Measurements from ENCODE around the gene MAP3K3.

MAP3K3 gene

DNA sequence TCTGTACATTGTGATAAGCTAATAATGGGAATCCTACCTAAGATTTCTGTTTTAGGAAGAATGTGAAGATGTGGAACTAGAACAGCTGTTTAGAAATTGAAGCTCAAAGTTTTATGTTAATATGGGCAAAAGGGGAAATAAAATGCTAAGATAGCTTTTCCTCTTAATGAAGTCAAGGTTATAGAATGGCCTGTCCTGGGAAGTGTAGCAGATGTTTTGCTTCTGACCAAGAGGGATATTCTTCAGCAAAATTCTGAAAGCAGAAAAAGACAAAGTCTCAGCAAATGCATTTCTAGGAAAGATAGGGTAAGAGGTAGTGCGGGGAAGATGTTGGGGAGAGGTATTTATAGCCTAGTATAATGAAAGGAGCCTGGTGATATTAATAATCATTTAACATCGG is 13.1 kb downstream of the MAP3K3 start:
- H3K79me2 ChIP-seq (ENCODE audit: control insufficient read depth, insufficient read depth, low read length, unreplicated experiment), result peaks cover 13% of the 10 kb centered on the region

GRCh38 chr17:63635787-63636186 is 13.6 kb downstream of the MAP3K3 start:
- H3K27me3 ChIP-seq (ENCODE audit: insufficient read depth, low read length), result no peaks in the 10 kb centered on the region
- no peaks in the 10 kb centered on the region for H3K4me1 ChIP-seq (ENCODE audit: control insufficient read depth, insufficient read depth, low read length, unreplicated experiment)
- no peak overlapping the region for H3K27ac ChIP-seq (ENCODE audit: low read depth, low read length)
- H3K4me3 ChIP-seq (ENCODE audit: low read depth, low read length), result no peak overlapping the region
- H3K36me3 ChIP-seq (ENCODE audit: insufficient read depth, low read length), result peaks cover 7% of the 10 kb centered on the region
- no peak overlapping the region for H2AFZ ChIP-seq (ENCODE audit: low read length, unreplicated experiment)
- peaks cover 13% of the 10 kb centered on the region for H3K79me2 ChIP-seq (ENCODE audit: control insufficient read depth, insufficient read depth, low read length, unreplicated experiment)

More for the DNA sequence above, 13.1 kb downstream of the MAP3K3 start:
- Histone ChIP-seq H2AFZ (ENCODE audit: low read length, unreplicated experiment) (no peak overlapping the region), H3K27ac (ENCODE audit: low read depth, low read length) (no peak overlapping the region), H3K4me1 (ENCODE audit: control insufficient read depth, insufficient read depth, low read length, unreplicated experiment) (no peaks in the 10 kb centered on the region), H3K27me3 (ENCODE audit: insufficient read depth, low read length) (no peaks in the 10 kb centered on the region), H3K36me3 (ENCODE audit: insufficient read depth, low read length) (peaks cover 7% of the 10 kb centered on the region), H3K4me3 (ENCODE audit: low read depth, low read length) (no peak overlapping the region)

DNA sequence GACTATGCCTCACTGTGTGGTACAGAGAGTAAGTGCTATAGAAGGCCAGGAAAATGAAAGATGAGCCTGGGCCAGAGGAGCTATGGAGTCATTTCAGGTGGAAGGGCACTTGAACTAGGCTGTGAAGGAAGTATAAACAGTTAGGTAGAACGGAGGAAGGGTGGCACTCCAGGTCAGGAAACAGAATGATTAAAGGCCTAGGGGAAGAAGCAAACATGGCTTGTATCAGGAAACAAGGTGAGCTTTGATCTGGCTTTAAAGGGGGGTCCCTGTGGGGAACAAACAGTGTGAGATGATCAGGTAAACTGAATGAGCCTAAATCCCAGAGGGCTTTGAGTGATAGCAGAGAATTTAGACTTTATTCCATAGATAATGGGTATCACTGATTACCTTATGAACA is 16.9 kb downstream of the MAP3K3 start:
- Histone ChIP-seq H3K4me3 (ENCODE audit: low read depth, low read length) (no peak overlapping the region), H3K4me1 (ENCODE audit: control insufficient read depth, insufficient read depth, low read length, unreplicated experiment) (no peaks in the 10 kb centered on the region), H2AFZ (ENCODE audit: low read length, unreplicated experiment) (no peak overlapping the region), H3K36me3 (ENCODE audit: insufficient read depth, low read length) (peaks cover 7% of the 10 kb centered on the region), H3K27ac (ENCODE audit: low read depth, low read length) (no peak overlapping the region), H3K79me2 (ENCODE audit: control insufficient read depth, insufficient read depth, low read length, unreplicated experiment) (no peaks in the 10 kb centered on the region), H3K27me3 (ENCODE audit: insufficient read depth, low read length) (no peaks in the 10 kb centered on the region)

DNA sequence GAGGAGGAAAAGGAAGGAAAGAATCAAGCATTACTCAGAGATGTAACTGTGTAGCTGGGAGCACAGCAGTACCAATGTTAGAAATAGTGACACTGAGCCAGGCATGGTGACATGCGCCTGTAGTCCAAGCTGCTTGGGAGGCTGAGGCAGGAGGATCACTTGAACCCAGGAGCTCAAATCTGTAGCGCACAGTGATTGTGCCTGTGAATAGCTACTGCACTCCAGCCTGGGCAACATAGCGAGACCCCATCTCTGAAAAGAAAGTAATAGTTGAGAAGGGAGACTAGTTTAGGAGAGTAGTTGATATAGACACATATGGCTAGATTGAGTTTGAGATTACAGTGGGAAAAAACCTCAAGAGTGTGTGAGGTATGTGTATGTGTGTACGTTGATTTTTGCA is 17.8 kb downstream of the MAP3K3 start:
- Histone ChIP-seq H2AFZ (ENCODE audit: low read length, unreplicated experiment) (no peak overlapping the region), H3K79me2 (ENCODE audit: control insufficient read depth, insufficient read depth, low read length, unreplicated experiment) (no peaks in the 10 kb centered on the region), H3K4me3 (ENCODE audit: low read depth, low read length) (no peak overlapping the region), H3K27ac (ENCODE audit: low read depth, low read length) (no peak overlapping the region), H3K4me1 (ENCODE audit: control insufficient read depth, insufficient read depth, low read length, unreplicated experiment) (no peaks in the 10 kb centered on the region), H3K27me3 (ENCODE audit: insufficient read depth, low read length) (no peaks in the 10 kb centered on the region), H3K36me3 (ENCODE audit: insufficient read depth, low read length) (peaks cover 7% of the 10 kb centered on the region)

- H3K79me2 ChIP-seq (ENCODE audit: control insufficient read depth, insufficient read depth, low read length, unreplicated experiment), result no peaks in the 10 kb centered on the region
- no peaks in the 10 kb centered on the region for H3K27me3 ChIP-seq (ENCODE audit: insufficient read depth, low read length)
- H2AFZ ChIP-seq (ENCODE audit: low read length, unreplicated experiment), result no peak overlapping the region
- no peak overlapping the region for H3K4me3 ChIP-seq (ENCODE audit: low read depth, low read length)
- H3K4me1 ChIP-seq (ENCODE audit: control insufficient read depth, insufficient read depth, low read length, unreplicated experiment), result no peaks in the 10 kb centered on the region
- no peak overlapping the region for H3K27ac ChIP-seq (ENCODE audit: low read depth, low read length)
- H3K36me3 ChIP-seq (ENCODE audit: insufficient read depth, low read length), result peaks cover 5% of the 10 kb centered on the region; the same call in 1 of the 2 replicates
Observed at GRCh38 chr17:63641692-63642448, 19.7 kb downstream of the MAP3K3 start.

DNA sequence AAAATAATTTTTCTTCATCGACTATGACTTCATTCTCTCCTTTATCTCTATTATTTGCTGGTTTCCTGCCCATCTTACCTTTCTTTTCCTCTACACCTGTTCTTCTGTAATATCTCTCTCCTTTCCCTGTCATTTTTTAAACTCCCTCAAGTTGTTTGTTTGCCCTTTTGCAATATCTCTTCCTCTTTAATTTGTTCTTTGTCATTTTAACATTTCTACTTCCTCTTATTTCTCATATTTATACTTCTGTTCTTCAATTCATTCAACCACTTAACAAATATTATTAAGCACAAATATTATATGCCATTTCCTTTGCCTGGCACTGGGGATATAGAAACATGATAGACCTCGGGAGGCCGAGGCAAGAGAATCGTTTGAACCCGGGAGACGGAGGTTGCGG is 22.6 kb downstream of the MAP3K3 start:
- Histone ChIP-seq H3K27me3 (ENCODE audit: insufficient read depth, low read length) (no peaks in the 10 kb centered on the region), H3K4me3 (ENCODE audit: low read depth, low read length) (no peak overlapping the region), H3K79me2 (ENCODE audit: control insufficient read depth, insufficient read depth, low read length, unreplicated experiment) (no peaks in the 10 kb centered on the region), H3K27ac (ENCODE audit: low read depth, low read length) (no peak overlapping the region), H3K36me3 (ENCODE audit: insufficient read depth, low read length) (peaks cover 3% of the 10 kb centered on the region; the same call in 1 of the 2 replicates), H3K4me1 (ENCODE audit: control insufficient read depth, insufficient read depth, low read length, unreplicated experiment) (no peaks in the 10 kb centered on the region), H2AFZ (ENCODE audit: low read length, unreplicated experiment) (no peak overlapping the region)

DNA sequence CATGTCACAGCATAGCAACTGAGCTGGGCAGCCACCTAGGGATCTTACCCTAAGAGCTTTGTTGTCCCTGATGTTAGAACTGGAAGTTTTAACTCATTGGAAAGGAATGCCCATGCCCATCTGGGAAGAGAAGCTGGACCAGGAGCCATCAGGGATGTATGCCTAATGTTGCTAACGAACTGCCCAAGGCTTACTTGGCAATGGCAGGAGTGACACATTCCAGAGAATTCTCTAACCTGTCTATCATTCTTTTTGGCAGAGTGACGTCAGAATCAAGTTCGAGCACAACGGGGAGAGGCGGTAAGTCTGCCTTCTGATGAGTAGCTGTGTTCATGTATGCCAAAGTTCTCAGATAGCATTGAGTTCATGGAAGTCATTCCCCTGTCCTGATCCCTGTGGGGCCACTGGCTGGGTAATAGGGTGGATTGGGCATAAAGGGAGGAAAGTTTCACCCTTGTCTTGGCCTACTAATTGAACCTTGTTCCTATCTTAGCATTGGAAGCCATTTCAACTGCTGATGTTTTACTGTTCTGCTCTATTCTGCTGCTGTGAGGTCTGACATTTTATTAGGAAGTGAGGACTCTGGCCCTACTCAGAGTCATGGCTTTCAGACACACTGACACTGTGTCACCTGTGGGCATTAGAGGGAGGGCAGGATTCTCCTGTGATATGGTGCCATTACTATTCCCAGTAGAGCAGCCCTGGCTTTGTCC is 23.7 kb downstream of the MAP3K3 start:
- no peak overlapping the region for H3K27ac ChIP-seq (ENCODE audit: low read depth, low read length)
- H3K79me2 ChIP-seq (ENCODE audit: control insufficient read depth, insufficient read depth, low read length, unreplicated experiment), result no peaks in the 10 kb centered on the region
- H2AFZ ChIP-seq (ENCODE audit: low read length, unreplicated experiment), result no peak overlapping the region
- no peaks in the 10 kb centered on the region for H3K4me1 ChIP-seq (ENCODE audit: control insufficient read depth, insufficient read depth, low read length, unreplicated experiment)
- no peaks in the 10 kb centered on the region for H3K27me3 ChIP-seq (ENCODE audit: insufficient read depth, low read length)
- H3K4me3 ChIP-seq (ENCODE audit: low read depth, low read length), result no peak overlapping the region
- peaks cover 3% of the 10 kb centered on the region; the same call in 1 of the 2 replicates for H3K36me3 ChIP-seq (ENCODE audit: insufficient read depth, low read length)

DNA sequence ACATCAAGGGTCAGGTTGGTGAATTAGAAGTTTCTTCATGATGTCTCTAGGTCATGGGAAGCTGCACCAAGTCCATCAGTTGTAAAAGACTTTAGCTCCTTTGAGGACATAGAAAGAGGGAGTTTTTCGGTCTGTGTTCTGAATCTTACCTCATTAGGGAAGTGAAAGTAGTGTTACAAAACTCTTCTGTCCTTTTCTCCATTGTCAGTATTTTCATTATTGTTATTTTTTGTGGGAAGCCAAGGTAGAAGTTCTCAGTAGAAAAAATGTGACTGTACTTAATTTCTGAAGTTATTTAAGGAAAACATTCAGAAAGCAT is 24.2 kb downstream of the MAP3K3 start:
- H3K79me2 ChIP-seq (ENCODE audit: control insufficient read depth, insufficient read depth, low read length, unreplicated experiment), result no peaks in the 10 kb centered on the region
- H3K4me3 ChIP-seq (ENCODE audit: low read depth, low read length), result no peak overlapping the region
- H3K27ac ChIP-seq (ENCODE audit: low read depth, low read length), result no peak overlapping the region
- no peaks in the 10 kb centered on the region for H3K27me3 ChIP-seq (ENCODE audit: insufficient read depth, low read length)
- peaks cover 3% of the 10 kb centered on the region; the same call in 1 of the 2 replicates for H3K36me3 ChIP-seq (ENCODE audit: insufficient read depth, low read length)
- H3K4me1 ChIP-seq (ENCODE audit: control insufficient read depth, insufficient read depth, low read length, unreplicated experiment), result no peaks in the 10 kb centered on the region
- H2AFZ ChIP-seq (ENCODE audit: low read length, unreplicated experiment), result no peak overlapping the region

DNA sequence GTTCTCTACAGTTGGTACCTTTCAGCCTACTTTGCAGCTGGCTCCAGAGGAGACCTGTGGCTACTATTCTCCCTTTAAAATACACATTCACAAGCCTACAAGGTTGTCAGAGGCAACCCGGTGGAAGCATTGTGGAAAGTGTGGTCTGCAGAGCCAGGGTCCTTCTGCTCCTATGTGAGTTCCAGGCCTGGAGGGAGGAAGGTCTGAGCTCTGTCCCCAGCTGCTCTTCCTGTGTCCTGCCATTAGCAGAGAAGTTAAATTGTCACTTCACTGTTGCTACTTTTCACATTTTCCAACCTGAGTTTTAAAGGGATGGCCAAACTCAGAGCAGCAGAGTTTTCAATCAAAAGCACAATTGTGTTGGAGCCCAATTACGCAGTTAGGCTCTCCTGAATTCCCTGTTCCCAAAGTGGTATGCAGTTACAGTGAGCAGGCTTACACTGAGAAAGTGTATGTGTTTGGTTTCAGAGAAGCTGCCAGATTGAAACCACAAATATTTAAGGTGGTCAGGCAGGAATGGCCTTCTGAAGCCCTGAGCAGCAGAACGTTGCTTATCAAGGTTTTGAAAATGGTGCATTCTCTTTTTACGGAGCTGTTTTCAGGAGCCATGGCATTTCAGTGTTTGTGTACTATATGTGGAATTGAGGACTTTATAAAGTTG is 25.0 kb downstream of the MAP3K3 start:
- Histone ChIP-seq H3K79me2 (ENCODE audit: control insufficient read depth, insufficient read depth, low read length, unreplicated experiment) (no peaks in the 10 kb centered on the region), H3K27ac (ENCODE audit: low read depth, low read length) (no peak overlapping the region), H3K4me1 (ENCODE audit: control insufficient read depth, insufficient read depth, low read length, unreplicated experiment) (no peaks in the 10 kb centered on the region), H3K4me3 (ENCODE audit: low read depth, low read length) (no peak overlapping the region), H2AFZ (ENCODE audit: low read length, unreplicated experiment) (no peak overlapping the region), H3K36me3 (ENCODE audit: insufficient read depth, low read length) (peaks cover 3% of the 10 kb centered on the region; the same call in 1 of the 2 replicates), H3K27me3 (ENCODE audit: insufficient read depth, low read length) (no peaks in the 10 kb centered on the region)

- Histone ChIP-seq H3K27ac (ENCODE audit: low read depth, low read length) (no peak overlapping the region), H2AFZ (ENCODE audit: low read length, unreplicated experiment) (no peak overlapping the region), H3K79me2 (ENCODE audit: control insufficient read depth, insufficient read depth, low read length, unreplicated experiment) (no peaks in the 10 kb centered on the region), H3K4me3 (ENCODE audit: low read depth, low read length) (no peak overlapping the region), H3K4me1 (ENCODE audit: control insufficient read depth, insufficient read depth, low read length, unreplicated experiment) (no peaks in the 10 kb centered on the region), H3K36me3 (ENCODE audit: insufficient read depth, low read length) (peaks cover 3% of the 10 kb centered on the region; the same call in 1 of the 2 replicates), H3K27me3 (ENCODE audit: insufficient read depth, low read length) (no peaks in the 10 kb centered on the region)
Observed at GRCh38 chr17:63647936-63648335, 25.7 kb downstream of the MAP3K3 start.
